GM12874 (cell line): ENCODE results near the gene ACTL6B.

Experiments used
- CTCF ChIP-seq: IDR thresholded peaks from 2 replicates; pipeline ENCODE4 v1.5.1; 2011; ENCODE audit warnings: low read depth, mild to moderate bottlenecking, control low read depth, low read length, moderate library complexity; ENCODE audit not compliant: insufficient read depth

Gene ACTL6B

GRCh38 chr7:100676501-100677306 lies 20.5 kb upstream of the ACTL6B start:
- TF ChIP-seq CTCF = no peak

- no peak for TF ChIP-seq CTCF
Measured at GRCh38 chr7:100675581-100676350, 19.5 kb upstream of the ACTL6B start.

- TF ChIP-seq CTCF = no peak
Measured at GRCh38 chr7:100675105-100675451, 18.8 kb upstream of the ACTL6B start.

- no peak for TF ChIP-seq CTCF
Measured at GRCh38 chr7:100674411-100675104, 18.3 kb upstream of the ACTL6B start.

- TF ChIP-seq CTCF = no peak
Measured at GRCh38 chr7:100673942-100674410, 17.7 kb upstream of the ACTL6B start.

GRCh38 chr7:100673302-100673941 lies 17.2 kb upstream of the ACTL6B start, which contains the start of gene GNB2:
Gene GNB2, plus strand, starts transcription at chr7:100673740. Its CDS starts 2,526 bp downstream, at chr7:100676266.
- no peak for TF ChIP-seq CTCF
